ENCODE results near the gene ERBB2. TPM values are rescaled to one million over a fixed set of nuclear protein-coding genes. Genes with fewer than 3 reads are reported as not detected.

ERBB2 gene
- total RNA-seq = 10 to 100 TPM in 1 of 2 donors, 1 to 10 TPM in 1; 8.2 to 12.1 TPM

DNA sequence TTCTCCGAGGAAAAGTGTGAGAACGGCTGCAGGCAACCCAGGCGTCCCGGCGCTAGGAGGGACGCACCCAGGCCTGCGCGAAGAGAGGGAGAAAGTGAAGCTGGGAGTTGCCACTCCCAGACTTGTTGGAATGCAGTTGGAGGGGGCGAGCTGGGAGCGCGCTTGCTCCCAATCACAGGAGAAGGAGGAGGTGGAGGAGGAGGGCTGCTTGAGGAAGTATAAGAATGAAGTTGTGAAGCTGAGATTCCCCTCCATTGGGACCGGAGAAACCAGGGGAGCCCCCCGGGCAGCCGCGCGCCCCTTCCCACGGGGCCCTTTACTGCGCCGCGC, at the start of gene ERBB2:
Gene ERBB2 (plus strand): TSS at position 247 of the 330 bp plus-strand sequence. CDS start 175 bp downstream, outside the sequence.
- Mint-ChIP-seq H3K27me3 (ENCODE audit: low read depth) (peaks cover 37% of the 10 kb centered on the region), H3K27ac (no peak within 1 kb of the TSS), H3K4me3 (peak within 1 kb of the TSS; percentile 44 to 65), H3K36me3 (ENCODE audit: insufficient read depth in 2 of 2) (no peaks in the 10 kb centered on the region), H3K9me3 (no peaks in the 10 kb centered on the region), H3K4me1 (ENCODE audit: low read depth) (peaks cover 21% of the 10 kb centered on the region)
- ATAC-seq (replicated peaks in 1 of 2) (no peak), DNase-seq (no peak)

DNA sequence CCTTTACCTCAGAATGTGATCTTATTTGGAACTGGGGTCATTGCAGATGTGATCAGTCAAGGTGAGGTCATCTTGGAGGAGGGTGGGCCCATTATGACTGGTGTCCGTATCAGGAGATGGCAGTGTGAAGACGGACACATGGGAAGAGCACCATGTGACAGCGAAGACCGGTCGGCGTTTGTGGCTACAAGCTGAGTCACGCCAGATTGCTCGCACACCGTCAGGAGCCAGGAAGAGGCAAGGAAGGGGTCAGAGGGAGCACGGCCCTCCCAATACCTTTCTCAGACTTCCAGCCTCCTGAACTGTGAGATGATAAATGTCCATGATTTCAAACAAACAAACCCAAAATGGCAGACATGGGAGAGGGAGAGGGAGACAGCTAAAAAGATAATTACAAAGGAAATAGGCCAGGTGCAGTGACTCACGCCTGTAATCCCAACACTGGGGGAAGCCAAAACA, 49.7 kb upstream of the ERBB2 start:
- no peak for ATAC-seq (replicated peaks in 1 of 2)
- Mint-ChIP-seq H3K27me3 (ENCODE audit: low read depth) (no peaks in the 10 kb centered on the region), H3K36me3 (ENCODE audit: insufficient read depth in 2 of 2) (no peaks in the 10 kb centered on the region), H3K4me1 (ENCODE audit: low read depth) (peaks cover 36% of the 10 kb centered on the region), H3K4me3 (no peak overlapping the region), H3K27ac (peak overlapping the region; percentile 38), H3K9me3 (no peaks in the 10 kb centered on the region)
- no peak for DNase-seq

- Mint-ChIP-seq H3K36me3 (ENCODE audit: insufficient read depth in 2 of 2) (peaks cover 0 to 4% of the 10 kb centered on the region in 2 donors), H3K4me1 (ENCODE audit: low read depth) (peaks cover 36% of the 10 kb centered on the region), H3K4me3 (no peak overlapping the region), H3K9me3 (no peaks in the 10 kb centered on the region), H3K27ac (no peak overlapping the region), H3K27me3 (ENCODE audit: low read depth) (no peaks in the 10 kb centered on the region)
- DNase-seq (no peak), ATAC-seq (replicated peaks in 1 of 2) (no peak)
Observed at GRCh38 chr17:39651923-39652586, 47.8 kb upstream of the ERBB2 start.

GRCh38 chr17:39652587-39653315, 47.1 kb upstream of the ERBB2 start:
- Mint-ChIP-seq H3K4me1 (ENCODE audit: low read depth) (peaks cover 36% of the 10 kb centered on the region), H3K27ac (no peak overlapping the region), H3K9me3 (no peaks in the 10 kb centered on the region), H3K36me3 (ENCODE audit: insufficient read depth in 2 of 2) (peaks cover 0 to 4% of the 10 kb centered on the region in 2 donors), H3K4me3 (no peak overlapping the region), H3K27me3 (ENCODE audit: low read depth) (no peaks in the 10 kb centered on the region)
- DNase-seq (no peak), ATAC-seq (replicated peaks in 1 of 2) (no peak)

DNA sequence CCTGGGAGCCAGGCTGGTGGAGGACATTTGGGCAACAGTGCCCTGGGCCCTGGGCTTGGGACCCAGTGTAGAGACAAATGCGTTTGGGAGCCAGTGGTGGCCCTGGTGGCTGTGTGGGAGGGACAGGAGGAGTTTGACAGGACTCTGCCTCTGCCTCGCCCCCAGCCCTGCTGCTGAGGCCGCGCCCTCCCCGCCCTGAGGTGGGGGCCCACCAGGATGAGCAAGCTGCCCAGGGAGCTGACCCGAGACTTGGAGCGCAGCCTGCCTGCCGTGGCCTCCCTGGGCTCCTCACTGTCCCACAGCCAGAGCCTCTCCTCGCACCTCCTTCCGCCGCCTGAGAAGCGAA, 46.6 kb upstream of the ERBB2 start:
- Mint-ChIP-seq H3K36me3 (ENCODE audit: insufficient read depth in 2 of 2) (peaks cover 0 to 4% of the 10 kb centered on the region in 2 donors), H3K27ac (no peak overlapping the region), H3K4me1 (ENCODE audit: low read depth) (peaks cover 36% of the 10 kb centered on the region), H3K9me3 (no peaks in the 10 kb centered on the region), H3K4me3 (no peak overlapping the region), H3K27me3 (ENCODE audit: low read depth) (no peaks in the 10 kb centered on the region)
- ATAC-seq (replicated peaks in 1 of 2) = peak in 1 of 2 donors; percentile 11
- no peak for DNase-seq

GRCh38 chr17:39653662-39654331, 46.1 kb upstream of the ERBB2 start:
- Mint-ChIP-seq H3K4me1 (ENCODE audit: low read depth) (peaks cover 36% of the 10 kb centered on the region), H3K27me3 (ENCODE audit: low read depth) (no peaks in the 10 kb centered on the region), H3K27ac (no peak overlapping the region), H3K4me3 (no peak overlapping the region), H3K9me3 (no peaks in the 10 kb centered on the region), H3K36me3 (ENCODE audit: insufficient read depth in 2 of 2) (peaks cover 0 to 4% of the 10 kb centered on the region in 2 donors)
- ATAC-seq (replicated peaks in 1 of 2) (peak; percentile 71 to 79), DNase-seq (peak; percentile 84 to 88)

DNA sequence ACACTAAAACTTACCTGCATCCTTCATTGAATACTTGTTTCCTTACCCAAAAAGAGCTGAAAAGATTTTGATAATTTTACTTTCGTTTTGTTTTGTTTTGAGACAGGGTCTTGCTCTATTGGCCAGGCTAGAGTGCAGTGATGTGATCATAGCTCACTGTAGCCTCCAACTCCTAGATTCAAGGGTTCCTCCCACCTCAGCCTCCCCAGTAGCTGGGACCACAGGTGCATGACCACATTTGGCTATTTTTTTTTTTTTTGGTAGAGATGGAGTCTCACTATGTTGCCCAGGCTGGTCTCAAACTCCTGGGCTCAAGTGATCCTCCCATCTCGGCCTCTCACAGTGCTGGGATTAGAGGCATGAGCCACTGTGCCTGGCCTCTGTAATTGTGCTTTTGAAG, 44.8 kb upstream of the ERBB2 start:
- ATAC-seq (replicated peaks in 1 of 2) (no peak), DNase-seq (no peak)
- Mint-ChIP-seq H3K4me3 (no peak overlapping the region), H3K36me3 (ENCODE audit: insufficient read depth in 2 of 2) (peaks cover 0 to 4% of the 10 kb centered on the region in 2 donors), H3K4me1 (ENCODE audit: low read depth) (peaks cover 37% of the 10 kb centered on the region), H3K9me3 (no peaks in the 10 kb centered on the region), H3K27ac (no peak overlapping the region), H3K27me3 (ENCODE audit: low read depth) (no peaks in the 10 kb centered on the region)

DNA sequence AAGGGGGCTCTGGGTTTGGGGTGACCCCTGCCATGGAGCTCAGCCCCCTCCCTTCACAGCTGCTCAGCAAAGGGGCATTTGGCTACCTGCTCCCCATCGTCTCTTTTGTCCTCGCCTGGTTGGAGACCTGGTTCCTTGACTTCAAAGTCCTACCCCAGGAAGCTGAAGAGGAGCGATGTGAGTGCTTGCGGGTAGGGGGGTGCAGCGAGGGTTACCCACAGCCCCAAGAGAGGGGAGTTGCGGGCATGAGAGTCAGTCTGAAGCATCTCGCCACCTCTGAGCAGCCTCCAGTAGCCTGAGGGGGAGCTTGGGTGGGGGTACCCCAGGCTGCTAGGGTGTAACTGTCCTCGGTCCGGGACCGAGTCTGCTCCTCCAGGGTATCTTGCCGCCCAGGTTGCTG, 41.5 kb upstream of the ERBB2 start:
- H3K27ac Mint-ChIP-seq = no peak overlapping the region
- H3K27me3 Mint-ChIP-seq (ENCODE audit: low read depth) = no peaks in the 10 kb centered on the region
- ATAC-seq (replicated peaks in 1 of 2) = no peak
- H3K36me3 Mint-ChIP-seq (ENCODE audit: insufficient read depth in 2 of 2) = peaks cover 0 to 4% of the 10 kb centered on the region in 2 donors
- H3K4me3 Mint-ChIP-seq = no peak overlapping the region
- DNase-seq = no peak
- H3K4me1 Mint-ChIP-seq (ENCODE audit: low read depth) = peaks cover 11% of the 10 kb centered on the region
- H3K9me3 Mint-ChIP-seq = no peaks in the 10 kb centered on the region

DNA sequence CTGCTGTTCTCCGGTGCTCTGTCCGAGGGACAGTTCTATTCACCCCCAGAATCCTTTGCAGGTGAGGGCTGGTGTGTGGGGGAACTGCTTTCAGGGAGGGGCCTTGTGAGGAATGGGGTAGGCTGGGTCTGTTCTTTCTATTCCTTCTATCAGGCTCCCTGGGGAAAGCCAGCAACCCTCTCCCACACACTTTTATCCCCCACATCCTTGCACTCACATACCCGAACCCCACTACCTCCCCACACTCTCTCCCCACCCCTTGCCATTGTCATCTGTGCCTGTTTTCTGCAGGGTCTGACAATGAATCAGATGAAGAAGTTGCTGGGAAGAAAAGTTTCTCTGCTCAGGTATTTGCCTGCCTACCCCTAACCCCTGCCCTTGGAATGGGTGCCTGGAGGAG, 41.1 kb upstream of the ERBB2 start:
- Mint-ChIP-seq H3K4me1 (ENCODE audit: low read depth) (peaks cover 9% of the 10 kb centered on the region), H3K27ac (no peak overlapping the region), H3K36me3 (ENCODE audit: insufficient read depth in 2 of 2) (peaks cover 0 to 4% of the 10 kb centered on the region in 2 donors), H3K9me3 (no peaks in the 10 kb centered on the region), H3K27me3 (ENCODE audit: low read depth) (no peaks in the 10 kb centered on the region), H3K4me3 (no peak overlapping the region)
- DNase-seq (no peak), ATAC-seq (replicated peaks in 1 of 2) (no peak)

DNA sequence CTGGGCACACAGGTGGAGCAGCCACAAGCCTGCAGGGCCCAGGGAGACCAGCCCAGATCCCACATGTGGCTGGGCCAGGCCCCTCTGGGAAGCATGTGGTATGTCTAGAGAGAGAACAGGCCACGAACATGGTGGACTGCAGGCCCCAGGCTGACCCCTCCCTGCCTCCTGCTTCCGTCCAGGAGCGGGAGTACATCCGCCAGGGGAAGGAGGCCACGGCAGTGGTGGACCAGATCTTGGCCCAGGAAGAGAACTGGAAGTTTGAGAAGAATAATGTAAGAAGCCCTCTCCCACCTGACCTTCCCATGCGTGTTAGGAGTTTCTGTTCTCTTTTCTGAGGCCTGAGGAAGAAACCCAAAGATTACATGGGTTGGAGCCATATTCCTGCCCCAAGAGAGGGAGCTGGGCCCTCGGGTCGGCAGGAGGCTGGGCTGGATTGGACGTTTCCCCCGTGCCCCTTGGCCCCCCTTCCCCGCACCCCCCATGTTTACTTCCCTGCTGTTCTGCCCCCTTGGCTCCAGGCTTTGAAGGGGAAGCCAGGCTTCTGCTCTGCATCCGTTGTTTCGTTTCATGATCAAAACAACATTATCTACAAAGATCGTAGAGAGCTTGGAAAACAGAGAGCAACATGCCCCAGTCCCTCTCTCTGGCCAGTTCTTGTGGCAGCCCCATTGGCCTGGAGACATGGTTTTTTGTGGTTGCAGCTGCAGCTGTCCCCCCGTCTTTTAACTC, 40.4 kb upstream of the ERBB2 start:
- ATAC-seq (replicated peaks in 1 of 2) (no peak), DNase-seq (no peak)
- Mint-ChIP-seq H3K9me3 (no peaks in the 10 kb centered on the region), H3K27me3 (ENCODE audit: low read depth) (no peaks in the 10 kb centered on the region), H3K27ac (no peak overlapping the region), H3K4me3 (no peak overlapping the region), H3K36me3 (ENCODE audit: insufficient read depth in 2 of 2) (peaks cover 0 to 4% of the 10 kb centered on the region in 2 donors), H3K4me1 (ENCODE audit: low read depth) (peaks cover 4% of the 10 kb centered on the region)

DNA sequence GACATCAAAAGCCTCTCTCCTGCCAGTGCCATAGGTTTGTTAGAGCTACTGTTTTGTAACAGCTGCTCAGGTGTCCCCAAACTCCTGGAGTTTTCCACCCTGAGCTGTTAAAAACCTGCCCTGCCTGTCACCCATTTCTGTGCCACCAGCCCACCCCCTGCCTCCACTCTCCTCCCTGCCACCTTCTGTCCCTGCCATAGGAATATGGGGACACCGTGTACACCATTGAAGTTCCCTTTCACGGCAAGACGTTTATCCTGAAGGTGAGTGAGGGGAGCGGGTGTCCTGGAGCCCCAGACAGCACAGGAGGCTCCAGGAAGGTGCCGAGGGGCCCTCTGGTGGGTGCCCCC, 39.9 kb upstream of the ERBB2 start:
- ATAC-seq (replicated peaks in 1 of 2) (no peak), DNase-seq (no peak)
- Mint-ChIP-seq H3K27me3 (ENCODE audit: low read depth) (no peaks in the 10 kb centered on the region), H3K9me3 (no peaks in the 10 kb centered on the region), H3K4me3 (no peak overlapping the region), H3K4me1 (ENCODE audit: low read depth) (peaks cover 4% of the 10 kb centered on the region), H3K27ac (no peak overlapping the region), H3K36me3 (ENCODE audit: insufficient read depth in 2 of 2) (peaks cover 0 to 4% of the 10 kb centered on the region in 2 donors)

DNA sequence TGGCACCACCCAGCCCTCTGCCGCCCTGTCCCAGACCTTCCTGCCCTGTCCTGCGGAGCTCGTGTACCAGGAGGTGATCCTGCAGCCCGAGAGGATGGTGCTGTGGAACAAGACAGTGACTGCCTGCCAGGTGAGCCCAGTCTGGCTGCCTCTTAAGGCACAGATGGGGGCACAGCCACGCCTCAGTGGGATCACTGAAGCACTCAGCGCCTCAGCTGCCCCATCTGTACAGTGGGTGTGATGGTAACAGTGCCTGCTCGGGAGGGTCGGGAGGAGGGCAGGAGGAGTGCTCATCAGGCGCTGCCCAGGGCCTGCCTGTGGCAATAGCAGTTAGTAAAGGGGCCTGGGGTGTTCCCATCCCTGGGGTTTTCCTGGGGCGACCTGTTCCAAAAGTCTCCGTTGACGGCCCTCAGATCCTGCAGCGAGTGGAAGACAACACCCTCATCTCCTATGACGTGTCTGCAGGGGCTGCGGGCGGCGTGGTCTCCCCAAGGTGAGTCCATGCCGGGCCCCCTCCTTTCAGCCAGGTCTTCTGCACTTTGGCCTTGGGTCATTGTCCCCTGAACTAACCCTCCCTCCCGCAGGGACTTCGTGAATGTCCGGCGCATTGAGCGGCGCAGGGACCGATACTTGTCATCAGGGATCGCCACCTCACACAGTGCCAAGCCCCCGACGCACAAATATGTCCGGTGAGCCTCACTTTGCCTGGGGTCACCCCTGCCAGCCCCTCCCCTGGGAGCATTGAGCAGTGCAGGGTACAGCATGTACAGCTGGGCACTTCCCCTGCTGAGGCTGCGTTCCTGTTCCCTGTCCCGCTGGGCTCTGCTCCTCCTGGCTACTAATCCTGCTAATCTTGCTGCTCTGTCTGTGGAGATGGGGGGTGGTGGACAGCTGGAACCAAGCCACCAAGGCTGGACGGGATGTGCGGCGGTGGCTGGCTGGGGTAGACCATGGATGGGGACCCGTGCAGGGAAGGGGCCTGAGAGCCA, 39.2 kb upstream of the ERBB2 start:
- H3K27ac Mint-ChIP-seq = no peak overlapping the region
- no peak overlapping the region for H3K4me3 Mint-ChIP-seq
- DNase-seq = no peak
- peaks cover 4% of the 10 kb centered on the region for H3K4me1 Mint-ChIP-seq (ENCODE audit: low read depth)
- ATAC-seq (replicated peaks in 1 of 2) = no peak
- H3K9me3 Mint-ChIP-seq = no peaks in the 10 kb centered on the region
- peaks cover 0 to 2% of the 10 kb centered on the region in 2 donors for H3K36me3 Mint-ChIP-seq (ENCODE audit: insufficient read depth in 2 of 2)
- no peaks in the 10 kb centered on the region for H3K27me3 Mint-ChIP-seq (ENCODE audit: low read depth)

All from activated T-cell treated with anti-CD3 and anti-CD28 coated beads, Interleukin-2, amount 50 U/mL, for 72 hours (primary cell).